ENCODE results near the gene CASP14. TPM values are rescaled to one million over a fixed set of nuclear protein-coding genes. Genes with fewer than 3 reads are reported as not detected.

The CASP14 gene
- total and polyA plus RNA-seq, 2 of the 8 experiments (the other 6 are each of a cell fraction or from before 2014, with no cell fraction given): not detected

- no peak for TF ChIP-seq BRCA1 (IDR thresholded peaks at IDR 0.05; ENCODE audit: low read depth, low read length)
- no peak for TF ChIP-seq SIRT6 (IDR thresholded peaks at IDR 0.05; ENCODE audit: low read length)
Measured at GRCh38 chr19:15093001-15093400, 43.7 kb downstream of the CASP14 start (continued).
